Islet precursor cell (in vitro differentiated cells): ENCODE measurements around the gene NT5DC3.

Experiments used
- DNase-seq: peaks from one replicate; pipeline ENCODE4 v3.0.0-alpha.2; 2018

The NT5DC3 gene

DNA sequence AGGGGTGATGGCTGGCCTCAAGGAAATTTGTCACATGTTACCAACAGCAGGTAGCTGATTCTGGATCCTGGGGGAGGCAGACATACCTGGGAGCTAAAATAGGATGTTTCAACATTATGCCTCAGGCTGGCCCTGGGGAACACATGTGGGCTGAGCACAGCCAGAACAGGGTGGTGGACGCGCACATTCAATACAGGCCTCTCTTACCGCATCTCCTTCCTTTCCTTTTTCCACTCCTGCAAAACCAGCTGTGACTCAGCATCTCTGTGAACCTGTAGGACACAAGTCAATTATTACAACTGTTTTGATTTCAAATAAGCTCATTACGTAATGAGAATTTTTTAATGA, 61.0 kb downstream of the NT5DC3 start:
- DNase-seq, result no peak

DNA sequence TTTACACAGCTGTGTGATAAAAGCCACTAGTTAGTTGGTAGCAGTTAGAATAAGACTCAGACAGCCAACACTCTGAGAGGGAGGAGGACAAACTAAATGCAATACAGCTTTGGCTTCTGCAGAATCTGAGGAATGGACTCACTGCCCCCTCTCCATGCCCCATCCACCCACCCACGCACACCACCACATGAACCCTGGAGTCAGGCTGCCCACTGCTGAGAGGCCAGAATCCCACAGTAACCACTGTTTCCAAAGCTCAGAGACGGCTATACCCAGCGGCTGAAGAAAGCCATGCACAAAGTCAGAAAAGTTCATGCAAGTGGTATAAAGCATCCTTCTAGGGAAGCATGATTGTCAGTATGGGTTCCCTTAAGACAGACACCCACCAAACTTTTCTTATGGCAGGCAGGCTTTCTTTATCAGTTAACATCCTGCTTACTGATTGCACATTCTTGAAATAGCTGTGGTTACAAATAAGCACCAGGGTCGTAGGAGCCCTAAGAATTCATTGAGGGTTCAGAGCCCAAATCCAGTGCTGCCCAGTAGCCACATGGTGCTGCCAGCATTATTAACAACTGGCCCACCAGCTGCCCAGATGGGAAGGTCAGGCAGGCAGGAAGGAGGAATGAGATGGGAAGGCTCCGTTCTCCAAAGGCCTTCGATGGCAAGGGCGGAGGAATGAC, 61.5 kb downstream of the NT5DC3 start:
- peak; percentile 82 for DNase-seq

DNA sequence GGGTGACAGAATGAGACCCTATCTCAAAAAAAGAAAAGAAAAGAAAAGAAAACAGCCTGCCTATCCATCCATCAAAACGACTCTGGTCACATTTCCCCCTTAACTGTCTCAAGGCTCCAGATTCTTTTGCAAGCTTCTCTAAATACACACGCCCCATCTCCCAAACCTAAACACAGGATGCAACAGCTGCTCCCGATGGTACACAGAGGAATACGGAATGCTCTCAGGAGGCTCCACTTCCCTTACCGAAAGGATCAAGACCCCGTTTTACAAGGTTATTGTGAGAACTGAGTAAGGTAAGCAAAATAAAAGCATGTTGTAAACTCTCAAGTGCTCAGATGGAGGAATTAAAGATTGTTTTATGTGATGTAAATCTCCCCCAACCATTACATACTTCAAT, 62.3 kb downstream of the NT5DC3 start:
- no peak for DNase-seq

GRCh38 chr12:103774977-103775560, 66.0 kb downstream of the NT5DC3 start:
- DNase-seq, result peak; percentile 26

DNA sequence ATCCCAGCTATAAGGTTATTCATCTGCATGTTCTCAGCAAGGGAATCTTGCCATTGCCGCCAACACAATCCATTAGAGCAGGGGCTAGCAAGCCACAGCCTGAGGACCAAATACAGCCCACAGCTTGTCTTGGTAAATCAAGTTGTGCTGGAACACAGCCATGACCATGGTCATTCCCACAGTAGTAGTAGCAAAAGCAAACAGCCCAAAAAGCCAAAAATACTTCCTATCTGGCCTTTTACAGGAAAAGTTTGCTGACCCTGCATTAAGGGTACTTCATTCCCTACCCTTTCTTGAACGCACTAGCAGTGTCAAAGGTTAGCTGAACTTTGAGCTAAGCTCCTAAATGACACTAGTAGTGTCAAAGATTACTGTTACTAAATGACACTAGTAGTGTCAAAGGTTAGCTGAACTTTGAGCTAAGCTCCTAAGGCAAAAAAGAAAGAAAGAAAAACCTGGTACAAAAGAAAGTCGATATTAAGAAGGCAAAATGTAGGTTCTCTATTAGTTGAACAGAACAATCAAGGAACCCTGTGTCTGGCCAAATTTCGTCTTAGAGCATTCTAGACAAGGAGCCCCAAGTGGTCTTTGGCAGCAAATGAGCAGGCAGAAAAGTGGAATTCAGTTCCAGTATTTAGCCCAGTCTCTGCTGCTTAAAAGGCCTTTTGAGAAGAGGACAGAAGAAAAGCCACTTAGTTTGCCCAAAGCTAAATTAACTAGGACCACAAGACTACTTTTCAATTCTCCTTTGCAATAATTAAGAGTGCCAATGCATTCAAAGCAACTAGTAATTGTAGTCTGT, 67.7 kb downstream of the NT5DC3 start:
- peak; percentile 45 for DNase-seq

GRCh38 chr12:103772367-103773108, 68.5 kb downstream of the NT5DC3 start:
- peak; percentile 52 for DNase-seq

DNA sequence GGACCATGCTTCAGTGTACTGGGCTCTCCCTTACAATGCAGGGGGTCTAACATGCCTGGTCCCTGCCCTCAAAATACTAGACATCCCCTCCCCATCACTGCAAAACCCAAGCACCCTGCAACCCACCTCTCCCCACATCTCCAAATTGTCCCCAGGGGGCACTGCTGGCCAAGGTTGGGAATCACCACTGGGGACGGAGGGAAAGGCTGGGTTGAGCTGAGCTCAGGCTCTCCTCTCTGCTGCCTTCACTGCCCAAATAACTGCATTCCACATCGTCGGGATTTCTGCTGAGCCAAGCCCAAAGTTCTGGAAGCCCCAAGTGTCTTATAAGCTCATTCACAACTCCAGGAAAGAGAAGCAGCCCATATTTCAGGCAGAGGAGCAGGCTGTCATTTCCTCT, 69.6 kb downstream of the NT5DC3 start:
- peak; percentile 92 for DNase-seq

DNA sequence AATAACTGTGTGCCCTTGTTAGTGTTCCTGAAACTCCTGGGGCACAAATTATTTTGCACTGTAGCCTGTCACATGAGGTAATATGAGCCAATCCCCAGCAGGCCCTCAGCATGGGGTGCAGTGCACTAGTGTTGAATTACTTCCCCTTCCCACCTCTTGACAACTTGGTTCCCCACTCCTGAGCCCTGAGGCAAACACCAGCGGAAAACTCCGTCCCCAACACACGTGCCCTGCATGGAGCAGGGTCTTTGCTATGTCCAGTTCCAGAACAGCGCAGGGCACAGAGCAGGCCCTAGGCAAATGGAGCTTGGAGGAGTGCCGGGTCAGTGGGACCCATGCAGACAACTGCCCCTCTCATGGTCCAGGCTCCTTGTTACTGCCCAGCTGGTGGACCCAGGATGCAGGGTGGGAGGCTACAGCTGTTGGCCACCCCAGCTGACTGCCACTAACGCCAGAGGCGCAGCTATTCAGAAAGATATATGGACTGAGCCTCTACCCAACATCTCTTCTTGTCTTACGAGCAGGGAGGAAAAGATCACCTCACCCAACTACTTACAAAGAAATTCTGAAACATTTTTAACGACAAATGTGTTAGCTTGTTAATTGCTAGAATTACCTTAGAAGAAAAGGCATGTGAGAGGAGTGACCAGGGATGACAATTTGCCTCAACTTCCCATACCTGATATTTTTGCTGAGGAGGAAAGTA, 71.6 kb downstream of the NT5DC3 start:
- DNase-seq, result no peak

GRCh38 chr12:103768467-103769123, 72.4 kb downstream of the NT5DC3 start:
- no peak for DNase-seq

GRCh38 chr12:103766028-103766427, 75.0 kb downstream of the NT5DC3 start:
- no peak for DNase-seq

GRCh38 chr12:103765322-103765721, 75.7 kb downstream of the NT5DC3 start:
- no peak for DNase-seq

DNA sequence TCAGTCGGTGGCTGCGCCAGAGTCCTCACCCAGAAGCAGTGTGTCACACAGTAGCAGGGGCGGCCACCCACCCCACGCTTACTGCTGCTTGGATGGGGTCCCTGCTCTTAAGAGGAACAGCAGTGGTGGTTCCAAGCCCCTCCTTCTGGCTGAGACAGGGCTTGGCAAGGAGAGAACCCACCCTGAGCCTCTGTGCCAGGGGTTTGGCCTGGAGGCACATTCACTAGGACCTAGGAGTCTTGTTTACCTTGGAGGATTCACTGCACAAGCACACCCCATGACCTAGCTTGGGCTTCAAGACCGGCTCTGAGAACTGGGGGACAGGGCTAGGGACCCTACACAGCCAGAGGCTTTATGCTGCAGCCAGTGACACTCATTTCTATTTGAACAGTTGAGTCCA, 78.6 kb downstream of the NT5DC3 start:
- no peak for DNase-seq

GRCh38 chr12:103758310-103759089, 82.5 kb downstream of the NT5DC3 start:
- DNase-seq, result no peak

- DNase-seq, result no peak
These were observed 83.8 kb downstream of the NT5DC3 start for GRCh38 chr12:103757248-103757647.

DNA sequence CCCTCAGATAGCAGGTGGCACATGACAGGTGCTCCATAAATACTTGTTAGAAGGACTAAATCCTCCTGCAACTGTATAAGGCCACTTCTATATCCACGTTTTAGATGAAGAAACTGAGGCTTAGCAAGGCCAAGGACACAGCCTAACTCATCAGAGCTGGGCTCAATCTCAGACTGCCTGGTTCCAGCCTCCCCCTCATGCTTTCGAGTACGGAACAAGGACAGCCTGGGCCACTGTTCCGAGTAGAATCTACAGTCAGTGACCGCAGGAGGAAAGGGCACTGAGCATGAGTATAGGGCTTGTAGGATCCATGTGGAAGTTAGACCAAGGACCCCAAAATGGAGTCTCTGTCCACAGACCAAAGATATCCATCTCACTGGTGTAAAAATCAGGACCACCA, 84.6 kb downstream of the NT5DC3 start:
- DNase-seq, result no peak

- DNase-seq, result no peak
These were observed 85.6 kb downstream of the NT5DC3 start for GRCh38 chr12:103755425-103755824.

- no peak for DNase-seq
These were observed 89.4 kb downstream of the NT5DC3 start for GRCh38 chr12:103751600-103751999.

- no peak for DNase-seq
These were observed 89.9 kb downstream of the NT5DC3 start for GRCh38 chr12:103751171-103751570.

DNA sequence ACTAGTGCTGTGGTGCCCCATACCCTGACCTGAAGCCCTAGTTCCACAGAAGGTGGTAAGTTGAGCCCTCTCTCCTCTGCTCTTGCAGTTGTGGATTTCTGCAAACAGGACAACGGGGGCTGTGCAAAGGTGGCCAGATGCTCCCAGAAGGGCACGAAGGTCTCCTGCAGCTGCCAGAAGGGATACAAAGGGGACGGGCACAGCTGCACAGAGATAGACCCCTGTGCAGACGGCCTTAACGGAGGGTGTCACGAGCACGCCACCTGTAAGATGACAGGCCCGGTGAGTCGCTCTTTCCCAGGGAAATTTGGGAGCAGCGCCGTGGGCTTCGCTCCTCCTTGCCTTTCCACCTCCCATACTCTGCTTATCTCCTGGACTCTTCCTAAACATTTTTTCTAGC, 92.2 kb downstream of the NT5DC3 start:
- DNase-seq, result no peak

DNA sequence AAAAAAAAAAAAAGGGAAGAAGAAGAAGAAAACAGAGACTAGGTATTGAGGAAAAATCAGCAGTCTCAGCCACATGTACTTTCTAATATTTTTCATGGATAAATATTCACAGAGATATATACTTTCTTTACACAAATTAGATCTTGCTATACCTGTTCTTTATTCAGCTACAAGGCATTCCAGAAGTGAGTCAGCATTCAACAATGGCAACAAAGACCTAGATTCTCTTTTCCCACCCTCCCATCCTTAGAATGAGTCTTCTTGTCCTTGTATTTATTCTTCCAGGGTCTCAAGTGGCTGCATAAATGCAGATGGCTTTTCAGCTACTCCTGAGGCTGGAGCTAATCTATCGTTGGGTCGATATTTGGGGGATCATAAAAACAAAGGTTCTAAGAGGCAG, 93.0 kb downstream of the NT5DC3 start:
- DNase-seq, result no peak

DNA sequence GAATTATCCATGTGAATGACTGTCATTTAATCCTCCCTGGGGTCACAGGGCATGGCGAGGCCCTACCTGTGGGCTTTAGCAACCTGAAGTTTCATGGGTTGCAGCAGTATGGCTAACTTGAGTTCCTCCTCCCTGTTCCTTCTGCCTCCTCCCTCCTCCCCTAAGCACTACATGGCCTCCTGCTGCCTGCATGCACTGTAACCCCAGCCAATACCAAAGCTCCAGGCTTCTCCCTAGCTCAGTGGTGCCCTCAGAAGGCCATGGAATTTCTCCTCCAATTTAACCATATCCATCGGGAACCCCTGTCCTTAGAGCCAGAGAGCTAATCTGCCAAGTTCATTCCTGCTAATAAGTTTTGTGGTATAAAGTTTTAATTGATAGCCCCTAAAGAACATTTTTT, 95.1 kb downstream of the NT5DC3 start:
- peak; percentile 74 for DNase-seq

DNA sequence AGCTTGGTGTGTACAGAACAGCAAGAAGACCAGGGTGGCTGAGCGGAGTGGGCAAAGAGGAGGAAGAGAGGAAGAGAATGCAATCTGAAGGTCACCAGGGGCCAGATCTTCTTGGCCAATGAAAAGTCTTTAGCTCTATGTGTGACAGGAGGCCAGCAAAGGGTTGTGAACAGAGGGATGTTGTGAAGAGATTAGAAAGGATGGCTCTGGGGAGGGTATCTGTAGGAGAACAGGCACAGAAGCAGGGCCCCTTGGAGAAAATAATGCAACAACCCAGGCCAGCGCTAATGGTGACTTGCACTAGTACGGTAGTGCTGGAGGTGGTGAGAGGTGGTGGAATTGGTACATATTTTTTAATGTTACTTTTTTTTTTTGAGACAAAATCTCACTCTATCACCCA, 97.2 kb downstream of the NT5DC3 start:
- DNase-seq, result no peak
